Thyroid gland (tissue), 4 donors: ENCODE measurements around the gene C16orf96.

Experiments used
- CTCF ChIP-seq, 6 experiments: fragments of 200-600 bp in 3 of 6; fragments of 450-650 bp in 3 of 6; sonication (generic) in 3 of 6; IDR thresholded peaks; one replicate each; pipeline ENCODE4 v1.5.1; 2016 to 2019; ENCODE audit warnings: antibody characterized with exemption in 6 of 6, mild to moderate bottlenecking in 2 of 6, inconsistent platforms in 1 of 6, moderate library complexity in 1 of 6
- POLR2A ChIP-seq, 2 donors: fragments of 450-650 bp; IDR thresholded peaks; one replicate each; pipeline ENCODE4 v1.6.1; 2017; ENCODE audit warnings: antibody characterized with exemption in 2 of 2, mild to moderate bottlenecking in 2 of 2, moderate library complexity in 1 of 2

DNA sequence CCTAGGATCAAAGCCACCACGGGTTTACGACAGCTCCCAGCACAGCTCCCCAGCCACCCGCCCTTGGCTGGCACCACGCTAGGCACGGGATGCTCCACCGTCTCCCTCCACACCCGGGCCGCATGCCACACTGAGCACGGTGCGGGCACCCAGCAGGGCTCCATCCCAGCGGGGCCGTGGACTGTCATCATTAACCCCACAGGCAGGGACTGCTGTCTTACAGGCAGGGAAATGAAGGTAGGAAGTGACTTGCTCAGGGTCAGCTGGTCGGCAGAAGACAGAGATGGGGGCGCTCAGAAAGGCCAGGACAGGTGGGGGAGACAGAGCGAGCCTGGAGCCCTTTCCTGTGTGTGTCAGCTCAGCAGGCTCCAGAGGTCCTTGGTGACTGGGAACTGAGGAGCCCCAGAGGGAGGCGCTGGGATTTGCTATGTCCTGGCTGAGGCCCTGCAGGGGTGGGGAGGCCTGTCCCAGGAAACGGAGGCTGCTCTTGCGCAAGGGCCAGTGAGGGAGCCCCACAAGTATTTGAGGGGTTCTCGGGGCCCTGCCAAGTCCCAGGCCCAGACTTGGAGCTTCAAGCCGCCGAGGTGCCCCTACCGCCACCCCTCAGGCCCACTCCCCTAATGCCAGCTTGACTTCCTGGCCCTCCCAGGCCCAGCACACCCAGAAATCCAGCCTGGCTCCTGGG is 55.3 kb downstream of the C16orf96 start:
- TF ChIP-seq CTCF (IDR thresholded peaks at IDR 0.05) (no peak), POLR2A (IDR thresholded peaks at IDR 0.05) (no peak)
